ENCODE results near the gene DRD2. TPM values are rescaled to one million over a fixed set of nuclear protein-coding genes. Genes with fewer than 3 reads are reported as not detected.

Gene DRD2
- total RNA-seq, 1 experiment from 2014 or later, result 0.44 TPM

DNA sequence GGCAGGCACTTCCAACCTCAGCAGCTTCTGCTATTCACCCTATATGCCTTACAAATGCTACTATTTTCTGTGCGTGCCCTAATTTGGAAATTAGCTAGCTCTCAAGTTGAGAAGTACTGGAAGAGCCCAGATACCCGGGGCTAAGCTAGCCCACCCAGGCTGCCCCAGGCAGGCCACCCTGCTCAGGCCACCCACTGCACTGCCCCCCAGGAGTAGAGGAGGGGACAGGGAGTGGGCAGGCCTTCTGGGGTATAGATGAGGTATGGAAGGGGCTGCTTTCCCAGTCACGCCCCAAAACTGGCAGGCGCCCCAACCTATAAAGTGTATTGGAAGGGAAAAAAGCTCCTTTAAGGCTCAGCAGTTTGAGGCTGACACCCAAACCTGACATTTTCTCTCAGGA, 43.5 kb downstream of the DRD2 start:
- Mint-ChIP-seq H3K4me3 (no peak overlapping the region), H3K4me1 (peaks cover 12% of the 10 kb centered on the region in 2 experiments), H3K36me3 (ENCODE audit: insufficient read depth in 1 of 3, low read depth in 3 of 3) (no peaks in the 10 kb centered on the region; a peak in 1 of 7 replicates), H3K9me3 (no peaks in the 10 kb centered on the region), H3K27ac (no peak overlapping the region), H3K27me3 (ENCODE audit: low read depth) (peaks cover 3% of the 10 kb centered on the region; the same call in 1 of the 2 replicates)
- Histone ChIP-seq H2BK12ac (ENCODE audit: insufficient read length, low read depth, low read length) (no peak overlapping the region), H3K9ac (ENCODE audit: extremely low read depth, insufficient read length, low read length) (no peak overlapping the region), H4K91ac (ENCODE audit: insufficient read length, low read depth, low read length) (no peak overlapping the region), H3K23ac (ENCODE audit: insufficient read length, low read depth, low read length) (no peak overlapping the region), H3K23me2 (ENCODE audit: insufficient read length, low read depth, low read length, poor library complexity, severe bottlenecking) (no peaks in the 10 kb centered on the region), H3K79me2 (ENCODE audit: insufficient read depth, low read length) (no peaks in the 10 kb centered on the region), H3K56ac (ENCODE audit: insufficient read length, low read depth, low read length) (no peak overlapping the region), H2BK15ac (ENCODE audit: low read depth, low read length) (no peak overlapping the region), H3K4me2 (ENCODE audit: insufficient read depth, insufficient read length, low read length) (no peak overlapping the region), H3T11ph (ENCODE audit: low read length) (no peak overlapping the region), H2AFZ (ENCODE audit: low read length) (no peak overlapping the region), H3K27ac (ENCODE audit: insufficient read length, low read depth, low read length) (no peak overlapping the region), H2BK20ac (ENCODE audit: low read depth, low read length, poor library complexity, severe bottlenecking) (no peak overlapping the region), H2BK5ac (ENCODE audit: insufficient read length, low read length) (no peak overlapping the region), H3K18ac (ENCODE audit: insufficient read length, low read depth, low read length) (no peak overlapping the region), H3K14ac (ENCODE audit: insufficient read depth, low read length) (no peak overlapping the region), H4K20me1 (ENCODE audit: control insufficient read depth, insufficient read depth, insufficient read length) (no peaks in the 10 kb centered on the region), H3K9me3 (ENCODE audit: control insufficient read depth, low read depth, low read length) (no peaks in the 10 kb centered on the region), H3K79me1 (ENCODE audit: insufficient read depth, low read depth, low read length, poor library complexity, severe bottlenecking) (no peaks in the 10 kb centered on the region), H4K8ac (replicated peaks; ENCODE audit: insufficient read length, low read depth, low read length) (no peak overlapping the region), H4K5ac (ENCODE audit: insufficient read length, low read depth, low read length) (no peak overlapping the region), H3K4ac (ENCODE audit: low read depth, low read length) (no peak overlapping the region), H2AK5ac (ENCODE audit: insufficient read length, low read length) (no peak overlapping the region), H2BK120ac (ENCODE audit: low read depth, low read length, poor library complexity, severe bottlenecking) (no peak overlapping the region), H3K4me1 (ENCODE audit: insufficient read depth, low read length) (peaks cover 4% of the 10 kb centered on the region; the same call in 1 of the 2 replicates), H3K27me3 (ENCODE audit: insufficient read depth, low read length) (no peaks in the 10 kb centered on the region)
- no peak for TF ChIP-seq CTCF (conservative IDR thresholded peaks at IDR 0.05)
- WGBS (ENCODE audit: extremely low coverage, insufficient read length, low lambda C conversion rate), result no CpG with 5 or more reads among the region's 4 CpGs
- DNase-seq, result no peak

All from H9 (cell line).